Colon (tissue), 2 donors: ENCODE data around the gene PCDHGB7.
"Not testable (repeated sequence)": the region's sequence is repeated elsewhere in the genome, so short reads cannot be mapped to it uniquely, and the experiment has no call there.

Experiments
- FAIRE-seq: peaks from 2 replicates; lab custom pipeline; 2012; peaks lifted over from hg19 to GRCh38; lab: Jason Lieb, UNC
- donor health status: control.
- donor health status: control.

PCDHGB7 gene

DNA sequence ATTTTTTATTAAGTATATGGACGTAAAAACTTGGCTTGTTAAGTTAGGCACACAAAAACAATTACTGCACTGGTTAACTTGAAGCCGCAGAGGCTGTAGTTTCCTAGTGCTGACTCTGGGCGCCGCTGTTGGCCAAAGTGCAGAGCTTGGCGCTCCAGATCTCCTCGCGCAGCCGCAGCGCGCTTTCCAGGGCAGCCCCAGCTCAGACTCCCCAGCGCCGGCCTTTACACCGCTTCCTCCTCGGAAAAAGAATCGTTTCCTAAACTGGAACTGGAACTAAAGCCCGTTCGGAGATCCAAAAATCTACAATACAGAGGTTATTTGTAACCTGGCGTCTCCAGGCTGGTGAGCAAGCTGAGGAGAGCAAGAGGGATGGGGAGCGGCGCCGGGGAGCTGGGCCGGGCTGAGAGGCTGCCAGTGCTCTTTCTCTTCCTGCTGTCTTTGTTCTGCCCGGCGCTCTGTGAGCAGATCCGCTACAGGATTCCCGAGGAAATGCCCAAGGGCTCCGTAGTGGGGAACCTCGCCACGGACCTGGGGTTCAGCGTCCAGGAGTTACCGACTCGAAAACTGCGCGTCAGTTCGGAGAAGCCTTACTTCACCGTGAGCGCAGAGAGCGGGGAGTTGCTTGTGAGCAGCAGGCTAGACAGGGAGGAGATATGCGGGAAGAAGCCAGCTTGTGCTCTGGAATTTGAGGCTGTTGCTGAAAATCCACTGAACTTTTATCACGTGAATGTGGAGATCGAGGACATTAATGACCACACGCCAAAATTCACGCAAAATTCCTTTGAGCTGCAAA lies 19.5 kb upstream of the PCDHGB7 start, which contains the start of gene PCDHGB5:
Gene PCDHGB5 (plus strand): TSS at position 192 of the 796 bp plus-strand sequence. CDS start 181 bp downstream, at position 373.
- not testable (repeated sequence) for FAIRE-seq

DNA sequence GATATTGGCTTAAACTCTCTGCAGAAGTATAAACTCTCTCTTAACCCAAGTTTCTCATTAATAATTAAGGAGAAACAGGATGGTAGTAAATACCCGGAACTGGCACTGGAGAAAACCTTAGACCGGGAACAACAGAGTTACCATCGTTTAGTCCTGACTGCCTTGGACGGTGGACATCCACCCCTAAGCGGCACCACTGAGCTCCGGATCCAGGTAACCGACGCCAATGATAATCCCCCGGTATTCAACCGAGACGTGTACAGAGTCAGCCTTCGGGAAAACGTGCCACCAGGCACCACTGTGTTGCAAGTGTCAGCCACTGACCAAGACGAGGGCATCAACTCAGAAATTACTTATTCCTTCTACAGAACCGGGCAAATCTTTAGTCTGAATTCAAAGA lies 18.9 kb upstream of the PCDHGB7 start:
- FAIRE-seq = no peak

DNA sequence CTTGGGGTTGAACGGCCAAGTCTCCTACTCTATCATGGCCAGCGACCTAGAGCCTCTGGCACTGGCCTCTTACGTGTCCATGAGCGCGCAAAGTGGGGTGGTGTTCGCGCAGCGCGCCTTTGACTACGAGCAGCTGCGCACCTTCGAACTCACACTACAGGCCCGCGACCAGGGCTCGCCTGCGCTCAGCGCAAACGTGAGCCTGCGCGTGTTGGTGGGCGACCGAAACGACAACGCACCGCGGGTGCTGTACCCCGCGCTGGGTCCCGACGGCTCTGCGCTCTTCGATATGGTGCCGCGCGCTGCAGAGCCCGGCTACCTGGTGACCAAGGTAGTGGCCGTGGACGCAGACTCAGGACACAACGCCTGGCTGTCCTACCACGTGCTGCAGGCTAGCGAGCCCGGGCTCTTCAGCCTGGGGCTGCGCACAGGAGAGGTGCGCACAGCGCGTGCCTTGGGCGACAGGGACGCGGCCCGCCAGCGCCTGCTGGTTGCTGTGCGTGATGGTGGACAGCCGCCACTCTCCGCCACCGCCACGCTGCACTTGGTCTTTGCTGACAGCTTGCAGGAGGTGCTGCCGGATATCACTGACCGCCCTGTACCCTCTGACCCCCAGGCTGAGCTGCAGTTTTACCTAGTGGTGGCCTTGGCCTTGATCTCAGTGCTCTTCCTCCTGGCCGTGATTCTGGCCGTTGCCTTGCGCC lies 17.8 kb upstream of the PCDHGB7 start:
- FAIRE-seq = no peak

DNA sequence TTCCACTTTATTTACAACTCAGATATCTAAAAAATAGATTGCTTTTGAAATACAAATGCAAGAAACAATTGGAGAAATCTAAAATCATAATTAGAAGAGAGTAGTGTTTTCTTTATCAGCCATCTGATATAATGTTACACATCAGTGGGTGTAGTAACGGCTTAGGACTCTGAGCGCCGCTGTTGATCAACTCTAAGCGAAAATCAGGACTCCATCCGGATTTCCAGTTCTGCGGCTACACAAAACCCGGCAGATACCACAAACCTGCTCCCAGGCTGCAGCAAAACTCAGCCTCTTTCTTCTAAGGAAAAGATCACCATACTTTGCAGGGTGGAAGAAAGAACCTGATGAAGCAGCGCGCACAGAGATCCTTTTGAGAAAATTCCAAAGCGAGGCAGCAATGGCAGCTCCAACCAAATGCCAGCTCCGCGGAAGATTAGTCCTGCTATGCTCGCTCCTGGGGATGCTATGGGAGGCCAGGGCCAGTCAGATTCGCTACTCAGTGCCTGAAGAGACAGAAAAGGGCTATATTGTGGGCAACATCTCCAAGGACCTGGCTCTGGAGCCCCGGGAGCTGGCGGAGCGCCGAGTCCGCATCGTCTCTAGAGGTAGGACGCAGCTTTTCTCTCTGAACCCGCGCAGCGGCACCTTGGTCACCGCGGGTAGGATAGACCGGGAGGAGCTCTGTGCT lies 14.8 kb upstream of the PCDHGB7 start, which contains the start of gene PCDHGA9:
Gene PCDHGA9 (plus strand): TSS at position 226 of the 691 bp plus-strand sequence. CDS start 175 bp downstream, at position 401.
- FAIRE-seq = no peak

DNA sequence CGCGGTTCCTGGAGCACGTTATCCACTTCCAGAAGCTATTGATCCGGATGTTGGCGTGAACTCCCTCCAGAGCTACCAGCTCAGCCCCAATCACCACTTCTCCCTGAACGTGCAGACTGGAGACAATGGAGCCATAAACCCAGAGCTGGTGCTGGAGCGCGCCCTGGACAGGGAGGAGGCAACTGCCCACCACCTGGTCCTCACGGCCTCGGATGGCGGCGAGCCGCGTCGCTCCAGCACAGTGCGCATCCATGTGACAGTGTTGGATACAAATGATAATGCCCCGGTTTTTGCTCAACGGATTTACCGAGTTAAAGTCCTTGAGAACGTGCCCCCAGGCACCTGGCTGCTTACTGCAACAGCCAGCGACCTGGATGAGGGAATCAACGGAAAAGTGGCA lies 14.1 kb upstream of the PCDHGB7 start:
- no peak for FAIRE-seq

DNA sequence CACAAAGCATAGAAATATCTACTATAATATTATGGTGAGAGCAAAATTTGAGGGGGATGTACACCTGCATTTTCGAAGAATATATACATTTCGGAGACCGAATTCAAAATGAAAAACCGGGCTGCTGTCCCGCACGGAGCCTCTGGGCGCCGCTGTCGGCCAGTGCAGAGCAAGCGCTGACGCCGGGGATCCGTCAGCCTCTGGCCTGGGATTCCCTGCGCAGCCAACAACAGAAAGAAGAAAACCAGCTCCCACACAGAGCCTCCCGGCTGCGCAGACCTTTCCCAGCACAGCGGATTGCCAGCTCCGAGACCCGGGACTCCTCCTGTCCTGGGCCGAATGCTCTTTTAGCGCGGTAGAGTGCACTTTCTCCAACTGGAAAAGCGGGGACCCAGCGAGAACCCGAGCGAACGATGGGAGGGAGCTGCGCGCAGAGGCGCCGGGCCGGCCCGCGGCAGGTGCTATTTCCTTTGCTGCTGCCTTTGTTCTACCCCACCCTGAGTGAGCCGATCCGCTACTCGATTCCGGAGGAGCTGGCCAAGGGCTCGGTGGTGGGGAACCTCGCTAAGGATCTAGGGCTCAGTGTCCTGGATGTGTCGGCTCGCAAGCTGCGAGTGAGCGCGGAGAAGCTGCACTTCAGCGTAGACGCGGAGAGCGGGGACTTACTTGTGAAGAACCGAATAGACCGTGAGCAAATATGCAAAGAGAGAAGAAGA lies 9.5 kb upstream of the PCDHGB7 start, which contains the start of gene PCDHGB6:
Gene PCDHGB6 (plus strand): TSS at position 232 of the 716 bp plus-strand sequence. CDS start 182 bp downstream, at position 414.
- FAIRE-seq = not testable (repeated sequence)

DNA sequence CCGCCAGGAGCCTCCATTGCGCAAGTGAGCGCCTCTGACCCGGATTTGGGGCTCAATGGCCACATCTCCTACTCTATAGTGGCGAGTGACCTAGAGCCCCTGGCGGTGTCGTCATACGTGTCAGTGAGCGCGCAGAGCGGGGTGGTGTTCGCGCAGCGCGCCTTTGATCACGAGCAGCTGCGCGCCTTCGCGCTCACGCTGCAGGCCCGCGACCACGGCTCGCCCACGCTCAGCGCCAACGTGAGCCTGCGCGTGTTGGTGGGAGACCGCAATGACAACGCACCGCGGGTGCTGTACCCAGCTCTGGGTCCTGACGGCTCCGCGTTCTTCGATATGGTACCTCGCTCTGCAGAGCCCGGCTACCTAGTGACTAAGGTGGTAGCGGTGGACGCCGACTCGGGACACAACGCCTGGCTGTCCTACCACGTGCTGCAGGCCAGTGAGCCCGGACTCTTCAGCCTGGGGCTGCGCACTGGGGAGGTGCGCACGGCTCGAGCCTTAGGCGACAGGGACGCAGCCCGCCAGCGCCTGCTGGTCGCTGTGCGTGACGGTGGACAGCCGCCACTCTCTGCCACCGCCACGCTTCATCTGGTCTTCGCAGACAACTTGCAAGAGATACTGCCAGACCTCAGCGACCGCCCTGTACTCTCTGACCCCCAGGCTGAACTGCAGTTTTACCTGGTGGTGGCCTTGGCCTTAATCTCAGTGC lies 7.7 kb upstream of the PCDHGB7 start:
- no peak for FAIRE-seq

DNA sequence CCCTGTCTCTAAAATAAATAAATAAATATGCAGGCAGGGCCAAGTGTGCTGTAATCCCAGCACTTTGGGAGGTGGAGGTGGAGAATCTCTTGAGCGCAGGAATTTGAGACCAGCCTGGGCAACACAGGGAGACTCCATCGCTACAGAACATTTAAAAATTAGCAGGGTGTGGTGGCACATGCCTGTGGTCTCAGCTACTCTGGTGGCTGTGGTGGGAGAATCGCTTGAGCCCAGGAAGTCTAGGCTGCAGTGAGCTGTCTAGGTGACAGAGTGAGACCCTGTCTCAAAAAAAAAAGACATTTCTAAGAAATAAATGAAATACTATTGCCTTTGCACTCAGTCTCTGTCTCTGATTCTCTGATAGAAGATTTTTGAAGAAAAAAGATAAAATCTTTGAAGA lies 5.9 kb upstream of the PCDHGB7 start:
- FAIRE-seq = no peak

DNA sequence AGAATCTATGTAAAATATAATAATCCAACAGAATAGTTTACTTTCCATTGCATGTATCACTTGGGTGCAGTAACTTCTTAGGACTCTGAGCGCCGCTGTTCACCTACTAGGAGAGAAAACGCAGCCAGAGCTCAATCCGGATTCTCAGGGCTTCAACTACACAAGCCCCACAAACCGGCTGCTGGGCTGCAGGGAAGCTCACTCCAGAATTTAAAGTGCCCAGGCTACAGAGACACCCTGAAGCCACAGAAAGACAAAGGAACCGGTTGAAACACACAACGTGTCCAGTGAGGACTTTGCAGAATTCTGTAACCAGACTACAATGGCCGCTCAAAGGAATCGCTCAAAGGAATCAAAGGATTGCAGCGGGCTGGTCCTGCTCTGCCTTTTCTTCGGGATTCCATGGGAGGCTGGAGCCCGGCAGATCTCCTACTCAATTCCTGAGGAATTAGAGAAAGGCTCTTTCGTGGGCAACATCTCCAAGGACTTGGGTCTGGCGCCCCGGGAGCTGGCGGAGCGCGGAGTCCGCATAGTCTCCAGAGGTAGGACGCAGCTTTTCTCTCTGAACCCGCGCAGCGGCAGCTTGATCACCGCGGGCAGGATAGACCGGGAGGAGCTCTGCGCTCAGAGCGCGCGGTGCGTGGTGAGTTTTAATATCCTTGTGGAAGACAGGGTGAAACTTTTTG lies 4.5 kb upstream of the PCDHGB7 start, which contains the start of gene PCDHGA10:
Gene PCDHGA10 (plus strand): TSS at position 134 of the 686 bp plus-strand sequence. CDS start 189 bp downstream, at position 323.
- FAIRE-seq = no peak

DNA sequence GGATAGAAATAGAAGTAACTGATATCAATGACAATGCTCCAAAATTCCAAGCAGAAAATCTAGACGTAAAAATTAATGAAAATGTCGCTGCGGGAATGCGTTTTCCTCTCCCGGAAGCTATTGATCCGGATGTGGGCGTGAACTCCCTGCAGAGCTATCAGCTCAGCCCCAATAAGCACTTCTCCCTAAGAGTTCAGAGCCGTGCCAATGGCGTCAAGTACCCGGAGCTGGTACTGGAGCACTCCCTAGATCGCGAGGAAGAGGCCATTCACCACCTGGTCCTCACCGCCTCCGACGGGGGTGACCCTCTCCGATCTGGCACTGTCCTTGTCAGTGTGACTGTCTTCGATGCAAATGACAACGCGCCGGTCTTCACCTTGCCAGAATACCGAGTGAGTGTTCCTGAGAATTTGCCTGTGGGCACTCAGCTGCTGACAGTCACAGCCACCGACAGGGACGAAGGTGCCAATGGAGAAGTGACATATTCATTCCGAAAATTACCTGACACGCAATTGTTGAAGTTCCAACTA lies 3.9 kb upstream of the PCDHGB7 start:
- no peak for FAIRE-seq

DNA sequence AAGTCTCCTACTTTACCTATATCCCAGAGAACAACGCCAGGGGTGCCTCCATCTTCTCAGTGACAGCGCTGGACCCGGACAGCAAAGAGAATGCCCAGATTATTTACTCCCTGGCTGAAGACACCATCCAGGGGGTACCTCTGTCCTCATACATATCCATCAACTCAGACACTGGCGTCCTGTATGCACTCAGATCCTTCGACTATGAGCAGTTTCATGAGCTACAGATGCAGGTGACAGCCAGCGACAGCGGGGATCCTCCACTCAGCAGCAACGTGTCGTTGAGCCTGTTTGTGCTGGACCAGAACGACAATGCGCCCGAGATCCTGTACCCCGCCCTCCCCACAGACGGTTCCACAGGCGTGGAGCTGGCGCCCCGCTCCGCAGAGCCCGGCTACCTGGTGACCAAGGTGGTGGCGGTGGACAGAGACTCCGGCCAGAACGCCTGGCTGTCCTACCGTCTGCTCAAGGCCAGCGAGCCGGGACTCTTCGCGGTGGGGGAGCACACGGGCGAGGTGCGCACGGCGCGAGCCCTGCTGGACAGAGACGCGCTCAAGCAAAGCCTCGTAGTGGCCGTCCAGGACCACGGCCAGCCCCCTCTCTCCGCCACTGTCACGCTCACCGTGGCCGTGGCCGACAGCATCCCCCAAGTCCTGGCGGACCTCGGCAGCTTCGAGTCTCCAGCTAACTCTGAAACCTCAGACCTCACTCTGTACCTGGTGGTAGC lies 2.8 kb upstream of the PCDHGB7 start:
- not testable (repeated sequence) for FAIRE-seq

DNA sequence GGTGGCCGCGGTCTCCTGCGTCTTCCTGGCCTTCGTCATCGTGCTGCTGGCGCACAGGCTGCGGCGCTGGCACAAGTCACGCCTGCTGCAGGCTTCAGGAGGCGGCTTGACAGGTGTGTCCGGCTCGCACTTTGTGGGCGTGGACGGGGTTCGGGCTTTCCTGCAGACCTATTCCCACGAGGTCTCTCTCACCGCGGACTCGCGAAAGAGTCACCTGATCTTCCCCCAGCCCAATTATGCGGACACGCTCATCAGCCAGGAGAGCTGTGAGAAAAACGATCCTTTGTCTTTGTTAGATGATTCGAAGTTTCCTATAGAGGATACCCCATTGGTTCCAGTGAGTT lies 2.2 kb upstream of the PCDHGB7 start:
- FAIRE-seq = not testable (repeated sequence)

DNA sequence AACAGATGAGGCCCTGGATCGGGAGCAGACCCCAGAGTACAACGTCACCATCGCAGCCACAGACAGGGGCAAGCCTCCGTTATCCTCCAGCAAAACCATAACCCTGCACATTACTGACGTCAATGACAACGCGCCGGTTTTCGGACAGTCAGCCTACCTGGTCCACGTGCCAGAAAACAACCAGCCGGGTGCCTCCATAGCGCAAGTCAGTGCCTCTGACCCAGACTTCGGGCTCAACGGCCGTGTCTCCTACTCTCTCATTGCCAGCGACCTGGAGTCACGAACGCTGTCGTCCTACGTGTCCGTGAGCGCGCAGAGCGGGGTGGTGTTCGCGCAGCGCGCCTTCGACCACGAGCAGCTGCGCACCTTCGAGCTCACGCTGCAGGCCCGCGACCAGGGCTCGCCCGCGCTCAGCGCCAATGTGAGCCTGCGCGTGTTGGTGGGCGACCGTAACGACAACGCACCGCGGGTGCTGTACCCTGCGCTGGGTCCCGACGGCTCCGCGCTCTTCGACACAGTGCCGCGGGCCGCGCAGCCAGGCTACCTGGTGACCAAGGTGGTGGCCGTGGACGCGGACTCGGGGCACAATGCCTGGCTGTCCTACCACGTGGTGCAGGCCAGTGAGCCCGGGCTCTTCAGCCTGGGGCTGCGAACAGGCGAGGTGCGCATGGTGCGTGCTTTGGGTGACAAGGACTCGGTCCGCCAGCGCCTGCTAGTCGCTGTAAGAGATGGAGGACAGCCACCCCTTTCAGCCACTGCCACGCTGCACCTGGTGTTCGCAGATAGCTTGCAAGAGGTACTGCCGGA lies 1.8 kb downstream of the PCDHGB7 start:
- FAIRE-seq = no peak

DNA sequence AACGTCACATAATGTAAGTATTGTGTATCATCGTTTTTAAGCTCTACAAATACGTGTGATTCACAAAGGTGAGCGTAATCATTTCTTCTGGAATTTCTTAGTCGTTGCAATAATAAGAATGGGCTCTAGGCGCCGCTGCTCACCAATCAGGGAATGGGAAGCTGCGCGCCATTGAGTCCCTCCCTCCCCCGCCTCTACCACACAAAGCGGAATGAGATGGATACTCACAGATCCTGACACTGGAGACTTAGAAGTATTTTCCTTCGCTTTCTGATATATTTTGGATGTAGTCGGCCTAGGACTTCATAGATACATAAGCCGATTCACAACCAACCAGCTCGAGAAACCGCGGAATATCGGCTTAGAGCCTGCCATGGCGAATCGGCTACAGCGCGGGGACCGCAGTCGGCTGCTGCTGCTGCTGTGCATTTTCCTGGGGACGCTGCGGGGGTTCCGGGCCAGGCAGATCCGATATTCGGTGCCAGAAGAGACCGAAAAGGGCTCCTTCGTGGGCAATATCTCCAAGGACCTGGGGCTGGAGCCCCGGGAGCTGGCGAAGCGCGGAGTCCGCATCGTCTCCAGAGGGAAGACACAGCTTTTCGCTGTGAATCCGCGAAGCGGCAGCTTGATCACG lies 3.5 kb downstream of the PCDHGB7 start, which contains the start of gene PCDHGA11:
Gene PCDHGA11 (plus strand): TSS at position 197 of the 634 bp plus-strand sequence. CDS start 177 bp downstream, at position 374.
- no peak for FAIRE-seq

DNA sequence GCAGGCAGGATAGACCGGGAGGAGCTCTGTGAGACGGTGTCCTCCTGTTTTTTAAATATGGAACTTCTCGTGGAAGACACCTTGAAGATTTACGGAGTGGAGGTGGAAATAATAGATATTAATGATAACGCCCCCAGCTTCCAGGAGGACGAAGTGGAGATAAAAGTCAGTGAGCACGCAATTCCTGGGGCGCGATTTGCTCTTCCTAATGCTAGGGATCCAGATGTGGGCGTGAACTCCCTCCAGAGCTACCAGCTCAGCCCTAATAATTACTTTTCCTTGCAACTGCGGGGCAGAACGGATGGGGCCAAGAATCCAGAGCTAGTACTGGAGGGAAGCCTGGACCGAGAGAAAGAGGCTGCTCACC lies 4.0 kb downstream of the PCDHGB7 start:
- FAIRE-seq = no peak

DNA sequence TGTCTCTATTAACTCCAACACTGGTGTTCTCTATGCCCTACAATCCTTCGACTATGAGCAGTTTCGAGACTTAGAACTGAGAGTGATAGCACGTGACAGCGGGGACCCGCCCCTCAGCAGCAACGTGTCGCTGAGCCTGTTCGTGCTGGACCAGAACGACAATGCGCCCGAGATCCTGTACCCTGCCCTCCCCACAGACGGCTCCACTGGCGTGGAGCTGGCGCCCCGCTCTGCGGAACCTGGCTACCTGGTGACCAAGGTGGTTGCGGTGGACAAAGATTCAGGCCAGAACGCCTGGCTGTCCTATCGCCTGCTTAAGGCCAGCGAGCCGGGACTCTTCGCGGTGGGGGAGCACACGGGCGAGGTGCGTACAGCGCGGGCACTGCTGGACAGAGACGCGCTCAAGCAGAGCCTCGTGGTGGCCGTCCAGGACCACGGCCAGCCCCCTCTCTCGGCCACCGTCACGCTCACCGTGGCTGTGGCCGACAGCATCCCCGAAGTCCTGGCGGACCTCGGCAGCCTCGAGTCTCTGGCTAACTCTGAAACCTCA lies 5.3 kb downstream of the PCDHGB7 start:
- no peak for FAIRE-seq

DNA sequence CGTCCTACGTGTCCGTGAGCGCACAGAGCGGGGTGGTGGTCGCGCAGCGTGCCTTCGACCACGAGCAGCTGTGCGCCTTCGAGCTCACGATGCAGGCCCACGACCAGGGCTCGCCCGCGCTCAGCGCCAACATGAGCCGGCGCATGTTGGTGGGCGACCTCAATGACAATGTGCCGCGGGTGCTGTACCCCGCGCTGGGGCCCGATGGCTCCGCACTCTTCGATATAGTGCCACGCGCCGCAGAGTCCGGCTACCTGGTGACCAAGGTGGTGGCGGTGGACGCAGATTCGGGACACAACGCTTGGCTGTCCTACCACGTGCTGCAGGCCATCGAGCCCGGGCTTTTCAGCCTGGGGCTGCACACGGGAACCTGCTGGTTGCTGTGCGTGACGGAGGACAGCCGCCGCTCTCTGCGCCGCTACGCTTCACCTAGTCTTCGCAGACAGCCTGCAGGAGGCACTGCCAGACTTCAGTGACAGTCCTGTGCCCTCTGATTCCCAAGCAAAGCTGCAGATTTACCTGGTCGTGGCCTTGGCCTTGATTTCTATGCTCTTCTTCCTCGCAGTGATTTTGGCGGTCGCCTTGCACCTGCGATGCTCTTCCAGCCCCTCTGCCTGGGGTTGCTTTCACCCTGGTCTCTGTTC lies 10.4 kb downstream of the PCDHGB7 start:
- no peak for FAIRE-seq
